Fibroblast of skin of left quadriceps (primary cell): ENCODE results near the gene CAPN12.
"Not testable (repeated sequence)": the region's sequence is repeated elsewhere in the genome, so short reads cannot be mapped to it uniquely, and the experiment has no call there.

Experiments
- DNase-seq, 2 experiments: peaks; one replicate each; pipeline ENCODE4 v3.0.0-alpha.2; 2013; ENCODE audit warnings: low read depth in 2 of 2

CAPN12 gene

GRCh38 chr19:38744298-38744681 is at the start of gene CAPN12:
Gene CAPN12, minus strand, starts transcription at chr19:38744474. Its CDS starts 309 bp downstream, at chr19:38744165.
- no peak for DNase-seq

DNA sequence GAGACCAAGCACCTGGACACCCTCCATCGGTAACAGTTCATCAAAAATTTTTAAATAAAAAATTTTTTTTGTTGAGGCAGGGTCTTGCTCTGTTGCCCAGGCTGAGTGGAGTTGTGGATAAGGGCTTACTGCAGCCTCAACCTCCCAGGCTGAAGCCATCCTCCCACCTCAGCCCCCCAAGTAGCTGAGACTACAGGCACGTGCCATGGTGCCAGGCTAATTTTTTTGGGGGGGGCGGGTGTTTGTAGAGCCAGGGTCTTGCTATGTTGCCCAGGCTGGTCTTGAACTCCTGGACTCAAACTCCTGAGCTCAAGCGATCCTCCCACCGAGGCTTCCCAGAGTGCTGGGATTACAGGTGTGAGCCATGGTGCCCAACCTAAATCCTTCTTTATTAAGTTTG is 49.4 kb upstream of the CAPN12 start:
- no peak for DNase-seq

GRCh38 chr19:38793177-38793576 is 48.9 kb upstream of the CAPN12 start:
- peak in 1 of 2 experiments; percentile 5 for DNase-seq

GRCh38 chr19:38792250-38793111 is 48.2 kb upstream of the CAPN12 start:
- no peak for DNase-seq

DNA sequence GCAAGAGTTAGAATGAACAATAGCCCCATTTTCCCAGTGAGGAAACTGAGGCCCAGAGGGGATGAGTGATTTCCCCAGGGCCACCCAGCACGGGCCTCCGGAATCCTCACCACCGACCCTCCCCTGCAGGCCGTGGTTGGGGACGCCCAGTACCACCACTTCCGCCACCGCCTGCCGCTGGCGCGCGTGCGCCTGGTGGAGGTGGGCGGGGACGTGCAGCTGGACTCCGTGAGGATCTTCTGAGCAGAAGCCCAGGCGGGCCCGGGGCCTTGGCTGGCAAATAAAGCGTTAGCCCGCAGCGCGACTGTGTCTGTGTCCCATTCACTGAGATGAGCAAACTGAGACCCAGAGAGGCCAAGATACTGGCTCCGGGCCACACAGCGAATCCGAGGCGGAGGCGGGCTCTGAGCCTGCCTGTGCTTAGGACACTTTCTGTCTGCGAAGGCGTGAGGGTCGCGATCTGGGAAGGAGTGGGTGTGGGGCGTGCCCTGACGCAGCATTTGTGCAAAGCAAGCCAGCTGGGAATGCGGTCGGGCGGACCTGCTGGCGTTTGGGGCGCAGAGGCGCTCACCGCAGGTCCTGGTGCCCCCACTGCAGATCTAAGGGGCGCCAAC is 47.3 kb upstream of the CAPN12 start:
- DNase-seq = not testable (repeated sequence)

DNA sequence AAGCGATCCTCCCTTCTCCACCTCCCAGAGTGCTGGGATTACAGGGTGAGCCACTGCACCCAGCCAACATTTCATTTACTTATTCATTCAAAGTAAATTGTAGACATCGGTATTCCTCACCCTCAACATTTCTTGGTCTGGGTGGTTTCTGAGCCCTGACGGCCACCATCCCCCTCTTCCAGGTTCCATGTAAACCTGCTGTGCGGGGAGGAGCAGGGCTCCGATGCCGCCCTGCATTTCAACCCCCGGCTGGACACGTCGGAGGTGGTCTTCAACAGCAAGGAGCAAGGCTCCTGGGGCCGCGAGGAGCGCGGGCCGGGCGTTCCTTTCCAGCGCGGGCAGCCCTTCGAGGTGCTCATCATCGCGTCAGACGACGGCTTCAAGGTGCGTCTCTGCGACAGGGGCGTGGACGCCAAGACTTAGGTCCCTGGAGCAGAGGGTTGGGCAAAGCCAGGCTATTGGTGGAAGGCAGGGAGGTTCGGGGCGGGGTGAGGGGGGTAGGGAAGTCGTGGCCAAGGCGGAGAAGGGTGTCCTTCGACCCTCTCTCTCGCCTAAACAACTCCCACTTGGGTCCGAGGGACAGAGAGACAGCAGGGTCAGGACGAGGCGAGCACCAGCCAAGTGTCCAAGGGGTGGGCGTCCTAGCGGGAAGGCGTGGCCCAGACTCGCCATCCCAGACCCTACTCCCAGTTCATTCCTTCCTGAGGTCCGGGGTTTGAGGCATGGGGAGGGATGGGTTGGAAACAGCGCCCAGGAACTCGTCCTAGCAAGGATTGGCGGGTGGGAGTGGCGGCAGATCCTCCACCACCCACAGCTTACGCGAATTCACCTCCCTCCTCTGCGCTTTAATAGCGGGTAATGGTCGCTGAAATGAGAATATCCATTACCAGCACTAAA is 46.5 kb upstream of the CAPN12 start:
- not testable (repeated sequence) for DNase-seq

- DNase-seq = no peak
These were observed 44.4 kb upstream of the CAPN12 start, which contains the start of gene LGALS7B for GRCh38 chr19:38788478-38789243. Gene LGALS7B, plus strand, starts transcription at chr19:38789200. Its CDS starts 27 bp downstream, at chr19:38789227.

GRCh38 chr19:38786572-38787265 is 42.4 kb upstream of the CAPN12 start:
- DNase-seq = no peak

GRCh38 chr19:38786061-38786460 is 41.8 kb upstream of the CAPN12 start:
- not testable (repeated sequence) for DNase-seq

DNA sequence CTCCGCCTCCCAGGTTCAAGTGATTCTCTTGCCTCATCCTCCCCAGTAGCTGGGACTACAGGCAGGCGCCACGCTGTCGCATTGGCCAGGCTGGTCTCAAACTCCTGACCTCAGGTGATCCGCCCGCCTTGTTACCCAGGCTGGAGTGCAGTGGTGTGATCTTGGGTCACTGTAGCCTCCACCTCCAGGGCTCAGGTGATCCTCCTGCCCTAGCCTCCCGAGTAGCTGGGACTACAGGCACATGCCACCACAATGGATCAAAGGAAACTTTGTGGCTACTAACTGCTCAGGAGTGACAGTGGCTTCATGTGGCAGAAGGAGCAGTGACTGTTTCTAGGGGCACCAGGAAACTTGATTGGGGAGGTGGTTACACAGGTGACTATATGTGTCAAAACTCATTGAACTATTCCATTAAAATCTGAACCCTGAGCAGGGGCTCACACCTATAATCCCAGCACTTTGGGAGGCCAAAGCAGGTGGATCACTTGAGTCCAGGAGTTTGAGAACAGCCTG is 41.0 kb upstream of the CAPN12 start:
- no peak for DNase-seq

- no peak for DNase-seq
These were observed 40.0 kb upstream of the CAPN12 start for GRCh38 chr19:38784224-38784623.

DNA sequence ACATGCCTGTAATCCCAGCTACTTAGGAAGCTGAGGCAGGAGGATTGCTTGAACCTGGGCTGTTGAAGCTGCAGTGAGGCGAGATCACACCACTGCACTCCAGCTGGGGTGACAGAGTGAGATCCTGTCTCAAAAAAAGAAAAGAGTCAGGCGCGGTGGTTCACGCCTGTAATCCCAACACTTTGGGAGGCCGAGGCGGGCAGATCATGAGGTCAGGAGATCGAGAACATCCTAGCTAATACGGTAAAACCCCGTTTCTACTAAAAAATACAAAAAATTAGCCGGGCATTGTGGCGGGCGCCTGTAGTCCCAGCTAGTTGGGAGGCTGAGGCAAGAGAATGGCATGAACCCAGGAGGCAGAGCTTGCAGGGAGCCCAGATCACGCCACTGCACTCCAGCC is 37.9 kb upstream of the CAPN12 start:
- not testable (repeated sequence) for DNase-seq

DNA sequence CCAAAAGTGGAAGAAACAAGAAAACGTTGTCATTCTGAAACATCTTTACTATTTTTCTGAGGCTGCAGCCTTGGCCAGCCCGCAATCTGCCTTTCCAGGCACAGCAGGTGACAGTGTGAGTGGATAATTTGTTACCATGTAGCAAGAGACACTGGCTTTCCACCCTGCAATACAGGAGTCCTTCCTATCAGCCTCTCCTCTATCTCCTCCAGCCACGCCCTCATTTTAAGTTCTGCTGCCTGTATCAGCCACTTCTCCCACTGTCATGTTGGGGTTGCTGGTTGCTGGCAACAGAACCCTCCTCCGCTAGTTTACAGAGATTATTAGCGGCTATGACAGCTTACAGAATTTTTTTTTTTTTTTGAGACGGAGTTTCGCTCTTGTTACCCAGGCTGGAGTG is 36.8 kb upstream of the CAPN12 start:
- DNase-seq = no peak

DNA sequence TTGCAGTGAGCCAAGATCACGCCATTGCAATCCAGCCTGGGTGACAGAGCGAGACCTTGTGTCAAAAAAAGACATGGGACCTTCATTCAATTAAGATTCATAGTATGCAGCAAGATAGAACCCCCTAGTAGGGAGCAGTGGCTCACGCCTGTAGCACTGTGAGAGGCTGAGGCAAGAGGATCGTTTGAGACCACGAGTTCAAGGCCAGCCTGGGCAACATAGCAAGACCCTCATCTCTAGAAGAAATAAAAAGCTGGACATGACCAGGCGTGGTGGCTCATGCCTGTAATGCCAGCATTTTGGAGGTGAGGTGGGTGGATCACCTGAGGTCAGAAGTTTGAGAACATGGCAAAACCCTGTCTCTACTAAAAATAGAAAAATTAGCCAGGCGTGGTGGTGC is 36.2 kb upstream of the CAPN12 start:
- no peak for DNase-seq

DNA sequence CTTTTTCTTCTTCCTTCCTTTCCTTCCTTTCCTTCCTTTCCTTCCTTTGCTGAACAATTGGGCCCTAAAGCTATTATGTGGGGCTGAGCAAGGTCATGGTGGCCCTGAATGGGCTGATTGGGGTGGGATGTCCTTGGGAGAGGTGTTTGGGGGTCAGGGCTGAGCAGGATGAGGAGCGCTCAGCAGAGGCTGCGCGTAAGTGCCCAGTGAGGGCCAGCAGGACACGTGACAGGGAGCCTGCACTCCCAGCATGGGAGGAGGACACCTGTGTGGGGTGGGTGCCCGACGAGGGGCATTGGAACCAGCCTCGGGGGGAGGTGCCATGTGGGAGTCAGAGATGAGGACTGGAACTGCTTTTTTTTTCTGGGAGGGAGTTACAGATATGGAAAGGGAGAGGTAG is 34.5 kb upstream of the CAPN12 start:
- no peak for DNase-seq

DNA sequence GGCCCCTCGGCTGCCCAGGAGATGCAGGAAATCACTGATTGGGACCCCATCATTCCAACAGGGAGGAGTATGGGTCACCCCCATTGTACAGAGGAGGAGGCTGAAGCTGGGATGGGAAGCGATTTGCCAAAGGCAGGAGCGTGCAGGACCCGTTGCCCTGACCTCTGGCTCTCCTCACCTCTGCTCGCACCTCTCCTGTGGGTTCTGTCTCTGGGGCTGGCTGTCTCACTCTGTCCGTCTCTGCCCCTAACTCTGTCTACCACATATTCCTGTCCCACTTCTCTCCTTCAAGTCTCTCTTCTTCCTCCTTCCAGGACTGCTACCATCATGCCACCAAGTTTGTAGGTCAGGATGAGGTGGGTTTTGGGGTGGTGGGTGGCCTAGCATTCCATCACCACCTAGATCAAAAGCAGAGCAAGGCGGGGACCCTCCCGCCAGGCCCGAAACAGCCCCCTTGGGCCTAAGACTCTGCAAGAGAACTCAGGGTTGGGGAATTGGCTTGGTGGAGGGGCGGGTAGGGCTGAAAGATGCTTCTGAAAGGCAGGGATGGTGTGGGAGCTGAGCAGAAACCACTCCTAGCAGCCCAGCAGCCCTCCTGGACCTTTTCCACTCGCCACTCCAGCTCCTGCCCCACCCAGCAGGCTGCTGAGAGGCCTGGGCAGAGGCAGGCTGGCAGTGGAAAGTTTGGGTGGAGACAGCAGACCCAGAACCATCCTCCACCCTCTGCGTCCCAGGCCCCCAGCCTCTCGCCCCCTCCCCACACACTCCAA is 30.1 kb upstream of the CAPN12 start:
- DNase-seq = no peak

DNA sequence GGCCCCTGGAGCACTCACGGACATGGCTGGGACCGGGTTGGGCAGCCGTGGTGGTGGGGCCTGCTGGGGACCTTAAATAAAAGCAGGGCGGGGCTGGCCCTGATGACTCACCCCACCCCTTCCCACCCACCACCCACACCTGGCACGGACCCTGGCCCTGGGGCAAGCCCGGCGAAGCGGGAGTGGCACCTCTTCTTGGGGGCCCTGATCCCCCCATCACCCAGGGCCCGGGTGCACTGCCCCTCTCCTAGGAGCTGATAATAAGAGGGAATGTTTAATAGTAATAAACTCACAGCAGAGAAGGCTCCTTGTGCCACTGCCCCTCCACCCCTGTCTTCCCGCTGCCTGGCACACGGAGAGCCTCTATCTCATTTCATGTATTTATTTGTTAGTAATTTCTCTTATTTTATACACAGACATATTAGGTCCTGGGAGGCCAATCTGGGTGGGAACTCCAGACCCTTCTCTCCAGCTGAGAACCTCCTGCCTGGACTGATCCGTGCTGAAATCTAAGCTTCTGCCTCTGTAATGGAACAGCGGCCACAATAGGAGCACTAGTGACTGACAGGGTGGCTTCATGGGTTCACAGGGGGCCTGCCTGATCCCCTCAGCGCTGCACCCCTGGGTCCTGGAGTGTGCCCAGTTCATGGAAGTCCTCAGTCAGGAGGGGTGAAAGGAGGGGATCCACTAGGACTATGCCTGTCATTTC is 29.3 kb upstream of the CAPN12 start, which contains the start of gene LGALS7:
Gene LGALS7, minus strand, starts transcription at position 49 of the 709 bp plus-strand sequence. Its CDS starts 25 bp downstream, at position 24.
- no peak for DNase-seq

GRCh38 chr19:38771569-38771968 is 27.3 kb upstream of the CAPN12 start:
- not testable (repeated sequence) for DNase-seq

GRCh38 chr19:38770949-38771275 is 26.6 kb upstream of the CAPN12 start:
- DNase-seq = not testable (repeated sequence)
